Right ventricle myocardium inferior (tissue), 1 donor: ENCODE results near the gene AP5Z1. TPM values are rescaled to one million over a fixed set of nuclear protein-coding genes. Genes with fewer than 3 reads are reported as not detected.
A peak's percentile ranks its signal among the peaks of the same experiment; 100 is the strongest.

Source experiments
- ATAC-seq: fragments of 200-7000 bp; cut with Tn5 transposase; one replicate; pipeline ENCODE4 v1.9.1; 2020; ENCODE audit warnings: mild to moderate bottlenecking, moderate library complexity
- DNase-seq: peaks from one replicate; pipeline ENCODE4 v3.0.0; 2021; ENCODE audit errors: missing footprints
- intact Hi-C: fragments of 100-400 bp; cut with DNase I; formaldehyde crosslinking; loops from one replicate; pipeline ENCODE4 v1.11.0; 2022
- long read RNA-seq: library from polyadenylated mRNA; unstranded; transcript quantifications from one replicate; pipeline ENCODE4 v2.0.0, GENCODE V29; 2021
- total RNA-seq: library from RNA; stranded (reverse); fragmentation: NEBNext Ultra II Directional; extraction: Animal tissue kit (Norgen Biotek cat#: 25700); gene quantifications from one replicate; pipeline ENCODE4 v1.2.1, GENCODE V29; 2021
- donor health status: DM: no; HTN: yes; CAD: no; lungs with severe emphysema.

Gene AP5Z1, protein sequence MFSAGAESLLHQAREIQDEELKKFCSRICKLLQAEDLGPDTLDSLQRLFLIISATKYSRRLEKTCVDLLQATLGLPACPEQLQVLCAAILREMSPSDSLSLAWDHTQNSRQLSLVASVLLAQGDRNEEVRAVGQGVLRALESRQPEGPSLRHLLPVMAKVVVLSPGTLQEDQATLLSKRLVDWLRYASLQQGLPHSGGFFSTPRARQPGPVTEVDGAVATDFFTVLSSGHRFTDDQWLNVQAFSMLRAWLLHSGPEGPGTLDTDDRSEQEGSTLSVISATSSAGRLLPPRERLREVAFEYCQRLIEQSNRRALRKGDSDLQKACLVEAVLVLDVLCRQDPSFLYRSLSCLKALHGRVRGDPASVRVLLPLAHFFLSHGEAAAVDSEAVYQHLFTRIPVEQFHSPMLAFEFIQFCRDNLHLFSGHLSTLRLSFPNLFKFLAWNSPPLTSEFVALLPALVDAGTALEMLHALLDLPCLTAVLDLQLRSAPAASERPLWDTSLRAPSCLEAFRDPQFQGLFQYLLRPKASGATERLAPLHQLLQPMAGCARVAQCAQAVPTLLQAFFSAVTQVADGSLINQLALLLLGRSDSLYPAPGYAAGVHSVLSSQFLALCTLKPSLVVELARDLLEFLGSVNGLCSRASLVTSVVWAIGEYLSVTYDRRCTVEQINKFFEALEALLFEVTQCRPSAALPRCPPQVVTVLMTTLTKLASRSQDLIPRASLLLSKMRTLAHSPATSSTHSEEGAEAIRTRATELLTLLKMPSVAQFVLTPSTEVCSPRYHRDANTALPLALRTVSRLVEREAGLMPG
- 14.4 TPM for total RNA-seq
- long read RNA-seq, transcript AP5Z1-201 (17 exons, 2,889 nt), result major isoform, 11 of 21 reads
- long read RNA-seq, partial matches to known transcripts, result 4 of 21 reads
- long read RNA-seq, other reads (novel, unspliced or antisense), result 5 of 21 reads

DNA sequence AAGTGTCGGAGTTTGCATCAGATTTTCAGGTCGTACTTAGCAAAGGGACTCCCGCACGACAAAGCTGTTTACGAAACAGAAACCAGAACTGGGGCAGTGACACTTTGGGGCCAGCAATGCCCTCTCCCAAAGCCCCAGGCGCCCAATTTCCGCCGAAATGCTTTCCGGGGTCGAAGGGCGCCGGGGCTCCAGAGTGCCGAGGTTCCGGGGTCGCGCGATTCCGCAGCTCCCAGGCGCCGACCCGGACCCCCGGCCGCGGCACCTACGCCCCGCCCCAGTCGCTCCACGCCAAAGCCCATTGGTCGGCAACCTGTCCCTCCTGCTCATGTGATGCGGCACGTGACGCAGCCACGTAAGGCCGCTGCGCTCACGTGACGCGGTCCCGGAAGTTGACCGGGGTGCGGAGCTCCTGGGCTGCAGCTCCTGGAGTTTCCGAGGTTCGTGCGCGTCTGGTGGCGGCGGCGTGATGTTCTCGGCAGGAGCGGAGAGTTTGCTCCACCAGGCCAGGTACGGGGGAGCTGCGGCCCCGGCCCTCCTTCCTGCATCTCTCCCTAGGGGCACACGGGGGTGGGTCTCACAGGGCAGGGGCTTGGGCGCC, at the start of gene AP5Z1:
AP5Z1 (plus strand) TSS at position 374 of the 598 bp plus-strand sequence; CDS start at position 467, 93 bp downstream.
- peak; percentile 99 for DNase-seq
- peak; percentile 98 for ATAC-seq
- intact Hi-C loops, result no loop called here

DNA sequence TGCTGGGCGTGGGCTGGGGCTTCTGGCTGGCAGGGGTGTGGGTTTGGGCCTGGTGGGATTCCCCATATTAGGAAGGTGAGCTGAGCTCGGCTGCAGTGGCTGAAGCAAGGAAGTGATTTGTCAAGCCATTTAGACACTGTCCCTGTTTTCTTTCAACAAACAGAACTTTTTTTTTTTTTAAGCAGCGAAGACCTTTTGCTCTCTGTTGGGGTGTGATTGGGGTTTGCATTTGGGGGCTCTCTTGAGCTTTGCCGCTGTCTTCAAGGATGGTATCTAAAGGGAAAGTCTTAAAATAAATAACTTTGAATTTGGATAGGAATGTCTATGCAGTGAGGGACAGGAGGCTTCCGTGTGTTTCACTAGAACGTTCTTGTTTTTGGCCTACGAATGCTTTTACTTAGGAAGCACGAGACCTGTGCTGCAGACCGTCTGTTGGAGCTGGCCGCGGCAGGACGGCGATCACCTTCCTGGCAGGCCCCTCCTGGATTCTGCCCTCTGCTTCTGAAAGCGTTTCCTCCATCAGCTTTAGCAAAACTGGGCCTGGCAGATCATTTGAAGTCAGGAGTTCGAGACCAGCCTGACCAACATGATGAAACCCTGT, 49.5 kb upstream of the AP5Z1 start:
- intact Hi-C loops, result no loop called here
- no peak for ATAC-seq
- peak; percentile 76 for DNase-seq

DNA sequence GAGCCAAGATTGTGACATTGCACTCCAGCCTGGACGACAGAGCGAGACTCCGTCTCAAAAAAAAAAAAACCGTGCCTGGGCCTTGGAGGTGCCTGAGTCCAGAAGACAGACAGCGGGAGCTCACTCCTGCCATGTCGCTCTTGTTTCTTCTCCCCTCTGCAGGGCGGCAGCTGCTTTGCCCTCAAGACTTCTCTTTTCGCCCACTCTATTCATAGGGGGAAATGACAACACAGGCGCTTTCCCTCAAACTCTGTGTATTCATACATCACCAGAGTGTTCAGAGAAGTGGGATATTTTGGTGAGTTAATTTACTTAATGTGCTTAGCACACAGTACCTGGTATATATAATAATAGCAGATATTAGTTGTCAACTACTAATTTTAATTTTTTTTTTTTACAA, 48.9 kb upstream of the AP5Z1 start:
- DNase-seq (no peak), ATAC-seq (no peak)
- intact Hi-C loops, result no loop called here

DNA sequence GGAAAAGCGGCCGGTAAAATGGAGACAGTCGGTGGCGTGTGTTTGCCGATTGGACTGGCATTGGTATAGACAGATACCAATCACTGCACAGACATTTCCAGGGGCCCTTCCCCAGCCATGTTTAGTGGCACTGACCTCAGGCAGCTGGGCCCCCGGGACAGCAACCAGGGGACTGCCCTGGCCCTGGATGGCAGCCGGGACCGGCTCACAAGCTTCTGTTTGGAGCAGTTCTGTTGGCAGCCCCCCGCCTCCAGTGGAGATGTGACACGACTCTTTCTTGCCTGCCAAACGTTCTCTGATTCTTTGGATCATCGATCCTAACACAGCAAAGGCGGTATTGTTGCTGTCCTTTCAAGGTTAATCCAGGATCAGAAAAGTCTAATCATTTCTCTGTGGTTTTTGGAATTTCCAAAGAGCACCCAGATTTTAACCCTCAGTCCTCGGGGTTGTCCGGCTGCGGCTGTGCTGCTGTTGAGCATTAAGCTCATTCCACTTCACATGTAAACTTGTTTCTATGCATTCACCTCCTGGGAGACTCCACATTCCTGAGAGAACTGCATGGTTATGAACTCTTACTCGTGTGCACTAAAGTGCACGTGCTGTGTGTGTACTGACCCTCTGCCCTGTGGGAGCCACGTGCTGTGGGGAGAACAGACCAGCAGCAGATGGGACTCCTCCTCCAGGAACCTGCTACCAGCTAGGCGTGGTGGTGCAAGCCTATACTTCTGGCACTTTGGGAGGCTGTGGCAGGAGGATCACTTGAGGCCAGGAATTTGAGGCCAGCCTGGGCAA, 47.3 kb upstream of the AP5Z1 start:
- ATAC-seq (no peak), DNase-seq (peak; percentile 58)
- intact Hi-C loops, result no loop called here

DNA sequence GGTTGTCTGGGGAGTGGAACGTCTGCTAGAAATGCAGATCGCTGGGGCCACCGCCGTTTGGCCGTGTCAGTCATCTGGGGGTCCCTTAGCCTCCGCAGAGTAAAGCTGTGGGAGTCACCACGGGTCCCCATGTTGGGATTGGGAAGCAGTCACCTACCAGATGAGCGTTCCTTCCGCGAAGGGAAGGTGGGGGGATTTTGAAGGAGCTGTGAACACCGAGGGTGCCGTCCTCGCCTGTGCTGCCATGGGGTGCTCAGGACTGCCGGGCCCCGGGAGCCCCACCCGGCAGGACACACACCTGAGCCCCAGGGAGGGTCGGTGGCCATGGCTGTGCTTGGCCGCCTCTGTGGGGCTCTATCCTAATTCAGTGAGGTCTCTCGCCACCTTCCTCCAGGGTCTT, 46.2 kb upstream of the AP5Z1 start:
- DNase-seq, result peak; percentile 59
- no peak for ATAC-seq
- intact Hi-C loops, result no loop called here

DNA sequence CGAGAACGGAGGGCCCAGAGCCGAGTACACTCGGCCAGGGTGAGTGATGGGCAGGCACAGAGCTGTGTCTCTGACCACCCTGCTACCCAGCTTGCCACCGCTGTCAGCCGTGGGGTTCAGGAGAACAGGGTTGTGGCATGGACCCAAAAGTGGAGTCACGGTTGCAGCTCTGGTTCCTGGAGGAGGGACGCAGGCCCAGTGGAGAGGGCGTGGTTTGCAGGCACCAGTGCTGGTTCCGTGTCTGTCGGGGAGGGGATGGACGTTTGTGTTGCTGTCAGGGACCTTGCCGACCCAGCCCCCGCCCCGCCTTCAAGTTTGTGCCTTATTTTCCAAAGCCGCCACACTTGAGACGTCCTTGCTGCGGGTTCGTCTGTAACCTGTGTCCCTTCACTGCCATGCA, 45.1 kb upstream of the AP5Z1 start:
- intact Hi-C loops, result no loop called here
- ATAC-seq (no peak), DNase-seq (peak; percentile 43)

DNA sequence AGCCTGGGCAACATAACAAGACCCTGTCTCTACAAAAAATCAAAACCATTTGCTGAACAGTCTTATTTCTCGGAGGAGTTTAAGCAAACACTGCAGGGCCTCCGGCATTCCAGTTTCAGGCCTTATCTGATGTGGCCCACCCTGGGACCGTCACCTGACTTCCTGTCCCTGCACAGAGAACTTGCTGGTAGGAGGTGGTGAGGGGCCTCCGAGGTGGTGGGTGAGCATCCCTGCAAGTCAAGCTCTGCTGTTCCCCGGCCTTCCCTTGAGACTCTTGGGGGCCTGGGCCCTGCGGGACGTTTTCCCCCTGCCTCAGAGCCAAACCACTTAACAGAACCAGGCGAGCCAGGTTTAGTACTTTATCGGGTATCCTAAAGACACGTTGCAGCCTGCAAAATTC, 44.5 kb upstream of the AP5Z1 start:
- no peak for ATAC-seq
- intact Hi-C loops, result no loop called here
- peak; percentile 54 for DNase-seq

DNA sequence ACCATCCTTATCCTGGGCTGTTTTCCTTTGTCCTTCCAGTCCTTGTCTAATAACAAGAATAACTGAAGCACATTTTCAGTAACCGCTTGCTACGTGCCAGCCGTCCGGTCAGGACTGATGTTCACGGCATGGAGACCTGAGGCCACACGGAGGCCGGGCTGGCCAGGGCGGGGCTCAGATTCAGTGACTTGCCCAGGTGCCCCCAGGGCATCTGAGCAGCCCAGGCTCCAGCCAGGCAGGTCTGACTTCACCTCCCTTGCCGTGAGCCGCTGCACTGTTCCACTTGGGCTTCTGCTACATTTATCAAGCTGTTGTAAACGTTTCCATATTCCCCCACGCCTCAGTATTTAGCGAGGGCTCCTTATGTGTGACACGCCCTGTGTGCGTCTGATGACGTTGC, 43.6 kb upstream of the AP5Z1 start:
- DNase-seq (no peak), ATAC-seq (no peak)
- intact Hi-C loops, result no loop called here

DNA sequence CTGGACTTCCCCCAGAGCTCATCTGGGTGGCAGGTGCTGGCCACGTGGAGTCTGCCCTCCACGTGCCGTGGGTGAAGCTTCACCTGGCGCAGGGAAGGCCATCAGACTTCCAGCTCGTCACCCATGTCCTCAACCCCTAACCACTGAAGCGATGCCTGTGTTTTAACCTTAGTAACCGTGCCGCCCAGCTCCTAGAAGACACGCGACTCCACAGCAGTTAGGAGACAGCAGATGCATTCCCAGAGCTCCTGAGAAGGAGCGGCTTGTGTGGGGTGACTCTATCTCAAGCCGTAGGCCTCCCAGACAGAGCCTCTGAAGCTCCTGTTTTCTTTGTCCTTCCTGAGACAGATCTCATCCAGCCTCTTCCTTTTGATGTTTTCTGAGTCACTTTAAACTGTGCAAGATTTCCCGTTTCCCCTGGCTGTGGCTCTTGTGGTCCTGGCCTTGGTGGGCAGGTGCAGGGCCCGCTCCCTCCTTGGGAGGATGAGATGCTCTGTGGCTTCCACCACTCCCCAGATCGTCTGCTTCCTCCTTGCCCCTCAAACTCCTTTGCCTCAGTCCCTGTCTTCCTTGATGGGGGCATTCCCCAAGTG, 41.4 kb upstream of the AP5Z1 start:
- no peak for ATAC-seq
- intact Hi-C loops, result no loop called here
- no peak for DNase-seq

DNA sequence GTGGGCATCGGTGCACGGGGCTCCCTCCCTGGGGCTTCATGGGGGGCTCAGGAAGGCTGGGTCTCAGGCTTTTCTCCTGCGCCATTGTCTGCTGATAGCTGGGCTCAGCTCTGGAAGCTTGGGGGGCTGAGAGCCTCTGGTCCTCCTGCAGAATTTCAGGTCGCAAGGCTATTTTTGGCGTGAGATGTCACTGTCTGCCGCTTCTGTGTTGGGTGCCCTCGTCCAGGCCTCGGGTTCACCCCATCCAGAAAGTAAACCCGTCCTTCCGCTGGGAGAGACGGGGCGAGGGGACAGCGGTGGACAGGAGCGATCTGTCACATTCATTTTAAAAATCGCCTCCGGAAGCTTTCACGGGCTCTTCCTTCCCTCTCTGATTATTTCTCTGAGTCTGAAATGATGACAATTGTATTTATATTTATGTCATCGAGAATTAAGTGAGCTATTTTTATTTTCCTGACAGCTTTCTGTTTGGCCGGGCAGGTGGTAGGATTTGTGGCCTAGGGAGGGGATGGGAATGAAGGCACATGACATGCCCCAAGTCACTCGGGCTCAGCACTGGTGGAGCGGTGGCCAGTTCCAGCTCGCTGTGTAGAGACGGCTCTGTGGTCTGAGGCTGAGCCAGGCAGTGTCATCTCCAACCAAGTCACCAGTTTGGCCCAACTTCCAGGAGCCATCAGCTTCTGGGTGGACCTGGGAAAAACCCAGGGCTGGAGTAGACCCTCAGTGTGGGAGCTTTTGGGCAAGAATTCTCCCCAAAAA, 40.7 kb upstream of the AP5Z1 start:
- peak; percentile 47 for ATAC-seq
- intact Hi-C loops, result no loop called here
- no peak for DNase-seq

DNA sequence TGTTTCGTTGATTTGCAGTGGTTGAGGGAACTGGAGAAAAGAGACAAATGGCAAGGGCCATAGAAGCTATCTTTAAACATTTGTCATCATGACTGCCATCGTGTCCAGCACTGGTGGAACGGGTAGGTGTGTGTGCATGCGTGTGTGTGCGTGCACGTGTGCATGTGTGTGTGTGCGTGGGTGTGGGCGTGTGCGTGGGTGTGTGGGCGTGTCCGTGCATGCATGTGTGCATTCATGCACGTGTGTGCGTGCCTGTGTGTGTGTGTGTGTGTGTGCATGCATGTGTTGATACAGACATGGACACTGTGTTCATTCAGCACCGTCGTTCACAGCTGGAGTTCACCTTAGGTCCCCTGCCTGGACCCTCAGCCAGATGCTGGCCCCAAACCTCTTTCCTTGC, 38.1 kb upstream of the AP5Z1 start:
- ATAC-seq, result no peak
- intact Hi-C loops, result no loop called here

DNA sequence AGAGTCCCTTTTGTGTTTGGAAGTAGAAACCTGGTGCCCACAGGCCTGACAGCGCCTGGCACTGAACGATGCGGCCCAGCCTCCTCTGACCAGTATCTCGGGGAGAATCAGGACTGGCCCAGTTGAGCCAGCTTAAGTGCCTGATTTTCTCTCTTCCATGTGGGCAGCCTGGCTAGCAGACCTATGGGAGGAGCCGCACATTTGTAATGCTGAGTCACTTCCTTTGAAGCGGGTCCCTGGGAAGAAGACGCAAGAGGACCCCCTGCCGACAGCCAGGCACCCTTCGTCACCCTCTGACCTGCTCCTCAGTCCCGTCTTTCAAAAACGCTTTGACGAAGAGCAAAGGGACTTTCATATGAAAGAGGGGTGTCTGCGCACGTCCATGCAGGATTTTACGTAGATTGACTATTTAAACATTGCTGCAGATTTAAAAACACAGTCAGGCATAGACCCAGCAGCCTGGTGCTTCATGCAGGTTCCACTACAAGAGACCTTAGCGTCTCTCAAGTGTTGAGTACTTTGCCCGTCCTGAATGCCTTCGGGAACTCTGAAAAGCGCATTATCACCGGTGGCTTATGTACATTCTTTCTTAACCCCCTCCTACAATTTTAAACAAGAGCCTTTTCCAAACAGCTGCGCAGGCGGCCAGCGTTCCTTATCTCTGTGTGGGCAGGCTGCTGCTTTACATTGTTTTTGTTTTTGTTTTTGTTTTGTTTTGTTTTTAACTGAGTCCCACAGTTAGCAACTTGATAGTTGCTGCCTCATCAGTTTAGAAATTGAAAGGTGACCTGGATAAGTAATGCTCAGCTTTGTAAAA, 36.5 kb upstream of the AP5Z1 start:
- ATAC-seq, result peak; percentile 55
- no peak for DNase-seq
- intact Hi-C loops, result no loop called here

More for the DNA sequence above, 38.1 kb upstream of the AP5Z1 start:
- no peak for DNase-seq

DNA sequence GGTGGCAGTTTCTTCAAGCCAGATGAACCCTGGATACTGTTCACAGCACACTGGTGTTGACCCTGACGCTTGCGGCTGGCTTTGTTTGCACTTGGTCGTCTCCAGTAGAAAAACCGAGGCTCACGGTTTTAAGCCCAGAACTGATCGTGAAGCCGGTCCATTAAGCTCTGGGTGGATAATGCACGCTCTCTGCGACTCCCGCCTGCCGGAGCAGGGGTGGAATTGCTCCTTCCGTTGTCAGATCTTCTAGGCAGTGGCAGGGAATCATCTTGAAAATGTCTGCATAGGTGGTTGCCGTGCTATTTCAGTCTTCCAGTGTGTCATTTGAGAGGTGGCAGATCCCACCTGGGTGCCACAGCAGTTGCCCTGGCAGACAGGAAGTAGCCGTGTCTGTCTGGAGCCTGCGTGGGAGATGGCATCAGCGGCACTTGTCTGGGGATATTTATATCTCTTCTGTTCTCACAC, 35.9 kb upstream of the AP5Z1 start:
- intact Hi-C loops, result no loop called here
- peak; percentile 71 for ATAC-seq
- DNase-seq, result no peak

DNA sequence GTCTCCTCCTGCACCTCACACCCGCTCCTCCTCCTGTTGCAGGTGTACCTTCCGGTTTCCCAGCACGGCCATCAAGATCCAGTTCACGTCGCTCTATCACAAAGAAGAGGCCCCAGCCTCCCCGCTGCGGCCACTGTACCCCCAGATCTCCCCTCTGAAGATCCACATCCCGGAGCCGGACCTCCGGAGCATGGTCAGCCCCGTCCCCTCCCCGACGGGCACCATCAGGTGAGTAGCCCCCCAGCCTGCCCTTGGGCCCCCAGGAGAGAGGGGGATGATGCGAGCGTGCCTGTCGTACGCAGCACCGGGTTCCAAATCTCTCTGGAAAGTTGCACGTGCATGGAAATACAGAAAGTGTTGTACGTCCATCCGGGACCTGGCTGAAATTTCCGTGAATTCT, 34.6 kb upstream of the AP5Z1 start:
- intact Hi-C loops, result no loop called here
- no peak for DNase-seq
- no peak for ATAC-seq

DNA sequence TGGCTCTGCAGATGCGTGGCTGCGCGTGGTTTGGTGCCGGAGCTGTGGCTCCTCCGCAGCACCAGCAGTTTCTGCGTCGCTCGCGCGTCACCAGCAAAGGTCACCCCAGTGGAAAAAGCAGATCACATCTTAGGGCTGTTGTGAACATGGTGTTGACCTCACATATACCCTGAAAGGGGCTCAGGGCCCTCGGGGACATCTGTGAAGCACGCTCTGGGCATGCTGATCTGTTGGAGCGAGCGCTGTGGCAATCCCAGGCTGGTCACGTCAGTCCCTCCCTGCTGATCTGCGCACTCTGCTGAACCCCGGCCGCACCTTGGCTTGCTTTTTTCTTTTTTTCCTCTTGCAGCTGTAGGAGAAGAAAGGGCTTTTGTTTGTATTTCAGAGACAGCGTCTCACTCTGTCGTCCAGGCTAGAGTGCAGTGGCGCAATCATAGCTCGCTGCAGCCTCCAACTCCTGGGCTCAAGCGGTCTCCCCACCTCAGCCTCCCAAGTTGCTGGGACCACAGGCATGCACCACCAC, 33.3 kb upstream of the AP5Z1 start:
- DNase-seq, result no peak
- intact Hi-C loops, result no loop called here
- no peak for ATAC-seq

DNA sequence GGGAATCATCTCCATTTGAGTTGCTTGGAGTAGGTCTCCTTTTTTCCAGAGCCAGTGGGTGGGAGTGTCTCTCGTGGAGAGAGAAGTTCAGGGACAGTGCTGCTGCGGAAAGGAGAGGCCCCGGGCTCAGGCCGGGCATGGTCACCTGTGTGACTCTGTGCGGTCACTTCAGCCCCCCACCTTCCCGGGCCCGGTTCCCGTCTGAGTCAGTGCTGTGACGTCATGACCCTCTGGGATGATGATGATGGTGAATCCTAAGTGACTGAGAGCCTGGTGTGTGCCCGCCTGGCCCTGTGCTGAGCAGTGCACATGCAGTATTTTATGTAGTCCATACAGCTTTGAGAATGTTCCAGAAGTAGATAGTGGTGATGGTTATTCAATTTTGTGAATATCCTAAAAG, 32.6 kb upstream of the AP5Z1 start:
- ATAC-seq (no peak), DNase-seq (no peak)
- intact Hi-C loops, result no loop called here
